IPS DF 19.7 (cell line): ENCODE measurements around the gene IL36RN.
"Not testable (repeated sequence)": the region's sequence is repeated elsewhere in the genome, so short reads cannot be mapped to it uniquely, and the experiment has no call there.

Experiments used
- DNase-seq: peaks from one replicate; pipeline ENCODE4 v3.0.0-alpha.2; 2013; ENCODE audit warnings: low read depth, low spot score

IL36RN gene

GRCh38 chr2:113075030-113075429, 16.0 kb downstream of the IL36RN start:
- no peak for DNase-seq

- DNase-seq = no peak
Observed at GRCh38 chr2:113075600-113075999, 16.6 kb downstream of the IL36RN start.

GRCh38 chr2:113076954-113077669, 18.1 kb downstream of the IL36RN start:
- DNase-seq = no peak

- DNase-seq = no peak
Observed at GRCh38 chr2:113077921-113078320, 18.9 kb downstream of the IL36RN start.

- DNase-seq = no peak
Observed at GRCh38 chr2:113078350-113078839, 19.4 kb downstream of the IL36RN start.

- no peak for DNase-seq
Observed at GRCh38 chr2:113079131-113079530, 20.1 kb downstream of the IL36RN start.

GRCh38 chr2:113080134-113080533, 21.1 kb downstream of the IL36RN start:
- DNase-seq = no peak

- no peak for DNase-seq
Observed at GRCh38 chr2:113081488-113082210, 22.7 kb downstream of the IL36RN start.

- no peak for DNase-seq
Observed at GRCh38 chr2:113083296-113083695, 24.3 kb downstream of the IL36RN start.

- DNase-seq = no peak
Observed at GRCh38 chr2:113084249-113085000, 25.4 kb downstream of the IL36RN start.

GRCh38 chr2:113085542-113085941, 26.5 kb downstream of the IL36RN start:
- DNase-seq = no peak

GRCh38 chr2:113088213-113088992, 29.4 kb downstream of the IL36RN start:
- DNase-seq = no peak

GRCh38 chr2:113089916-113090315, 30.9 kb downstream of the IL36RN start:
- no peak for DNase-seq

GRCh38 chr2:113091231-113091896, 32.4 kb downstream of the IL36RN start:
- no peak for DNase-seq

- DNase-seq = no peak
Observed at GRCh38 chr2:113092864-113093612, 34.0 kb downstream of the IL36RN start.

GRCh38 chr2:113093613-113093977, 34.6 kb downstream of the IL36RN start:
- no peak for DNase-seq

- DNase-seq = not testable (repeated sequence)
Observed at GRCh38 chr2:113096306-113096705, 37.3 kb downstream of the IL36RN start.

GRCh38 chr2:113096842-113097618, 38.0 kb downstream of the IL36RN start:
- DNase-seq = not testable (repeated sequence)

GRCh38 chr2:113098041-113098440, 39.0 kb downstream of the IL36RN start:
- DNase-seq = no peak
